Activated naive CD4-positive, alpha-beta T cell treated with anti-CD3 and anti-CD28 coated beads, Interleukin-2, amount 50 U/mL, for 72 hours (primary cell): ENCODE measurements around the gene TRPM5. TPM values are rescaled to one million over a fixed set of nuclear protein-coding genes. Genes with fewer than 3 reads are reported as not detected.

Experiments used
- ATAC-seq, 2 donors: fragments of 150-1000 bp; cut with Tn5 transposase; 2 replicates each; pipeline ENCODE4 v1.10.0; 2021; ENCODE audit warnings: mild to moderate bottlenecking in 2 of 2, moderate library complexity in 2 of 2
- DNase-seq, 2 donors: peaks; one replicate each; pipeline ENCODE4 v3.0.0; 2021 to 2022; ENCODE audit warnings: low spot score in 2 of 2
- H3K27ac Mint-ChIP-seq, 2 donors: one replicate each; pipeline ENCODE4 v1.8.0; 2022; ENCODE audit warnings: mild to moderate bottlenecking in 2 of 2, mixed read lengths in 2 of 2
- H3K36me3 Mint-ChIP-seq, 2 donors: one replicate each; pipeline ENCODE4 v1.8.0; 2022; ENCODE audit warnings: mixed read lengths in 2 of 2
- H3K9me3 Mint-ChIP-seq, 2 donors: one replicate each; pipeline ENCODE4 v1.8.0; 2022; ENCODE audit warnings: mixed read lengths in 2 of 2
- total RNA-seq, 2 donors: library from RNA; stranded (reverse); gene quantifications; one replicate each; pipeline ENCODE4 v1.2.3, GENCODE V29; 2022

Gene TRPM5
- total RNA-seq, 2 donors from 2014 or later = not detected

GRCh38 chr11:2473361-2474058 lies 29.2 kb upstream of the TRPM5 start:
- H3K27ac Mint-ChIP-seq = no peak overlapping the region
- H3K9me3 Mint-ChIP-seq = peaks cover 8 to 9% of the 10 kb centered on the region in 2 donors
- H3K36me3 Mint-ChIP-seq = peaks cover 9 to 18% of the 10 kb centered on the region in 2 donors
- ATAC-seq = no peak
- no peak for DNase-seq

GRCh38 chr11:2472428-2473186 lies 28.3 kb upstream of the TRPM5 start:
- Mint-ChIP-seq H3K27ac (no peak overlapping the region), H3K36me3 (peaks cover 0 to 9% of the 10 kb centered on the region in 2 donors), H3K9me3 (peaks cover 0 to under 1% of the 10 kb centered on the region in 2 donors)
- ATAC-seq (peak in 1 of 2 donors; percentile 59), DNase-seq (no peak)

- H3K36me3 Mint-ChIP-seq = peaks cover 0 to 2% of the 10 kb centered on the region in 2 donors
- DNase-seq (no peak), ATAC-seq (no peak)
- H3K27ac Mint-ChIP-seq = no peak overlapping the region
- no peaks in the 10 kb centered on the region for H3K9me3 Mint-ChIP-seq
Measured at GRCh38 chr11:2471804-2472096, 27.4 kb upstream of the TRPM5 start.

- H3K27ac Mint-ChIP-seq = no peak overlapping the region
- ATAC-seq = no peak
- no peak for DNase-seq
- H3K9me3 Mint-ChIP-seq = no peaks in the 10 kb centered on the region
- H3K36me3 Mint-ChIP-seq = no peaks in the 10 kb centered on the region
Measured at GRCh38 chr11:2471048-2471803, 26.9 kb upstream of the TRPM5 start.

- Mint-ChIP-seq H3K36me3 (no peaks in the 10 kb centered on the region), H3K27ac (peak overlapping the region in 1 of 2 donors; percentile 22), H3K9me3 (no peaks in the 10 kb centered on the region)
- DNase-seq (no peak), ATAC-seq (no peak)
Measured at GRCh38 chr11:2470495-2470894, 26.2 kb upstream of the TRPM5 start.

GRCh38 chr11:2468363-2469235 lies 24.3 kb upstream of the TRPM5 start:
- DNase-seq (peak in 1 of 2 donors; percentile 44), ATAC-seq (no peak)
- H3K36me3 Mint-ChIP-seq = no peaks in the 10 kb centered on the region
- no peak overlapping the region for H3K27ac Mint-ChIP-seq
- no peaks in the 10 kb centered on the region for H3K9me3 Mint-ChIP-seq

- peak overlapping the region in 1 of 2 donors; percentile 75 for H3K27ac Mint-ChIP-seq
- ATAC-seq (peak in 1 of 2 donors; percentile 14), DNase-seq (no peak)
- no peaks in the 10 kb centered on the region for H3K9me3 Mint-ChIP-seq
- H3K36me3 Mint-ChIP-seq = no peaks in the 10 kb centered on the region
Measured at GRCh38 chr11:2467695-2468055, 23.4 kb upstream of the TRPM5 start.

GRCh38 chr11:2466869-2467694 lies 22.8 kb upstream of the TRPM5 start:
- Mint-ChIP-seq H3K36me3 (no peaks in the 10 kb centered on the region), H3K27ac (peak overlapping the region in 1 of 2 donors; percentile 75)
- peak; percentile 93 to 99 for ATAC-seq

GRCh38 chr11:2466069-2466801 lies 21.9 kb upstream of the TRPM5 start:
- Mint-ChIP-seq H3K27ac (peak overlapping the region in 1 of 2 donors; percentile 75), H3K9me3 (no peaks in the 10 kb centered on the region), H3K36me3 (no peaks in the 10 kb centered on the region)
- ATAC-seq (no peak), DNase-seq (peak in 1 of 2 donors; percentile 52)

More at GRCh38 chr11:2466869-2467694, 22.8 kb upstream of the TRPM5 start:
- H3K9me3 Mint-ChIP-seq = no peaks in the 10 kb centered on the region
- peak; percentile 43 to 63 for DNase-seq

- ATAC-seq (no peak), DNase-seq (peak in 1 of 2 donors; percentile 50)
- Mint-ChIP-seq H3K36me3 (no peaks in the 10 kb centered on the region), H3K27ac (peak overlapping the region in 1 of 2 donors; percentile 75), H3K9me3 (no peaks in the 10 kb centered on the region)
Measured at GRCh38 chr11:2465202-2466068, 21.1 kb upstream of the TRPM5 start.

- ATAC-seq = no peak
- H3K9me3 Mint-ChIP-seq = no peaks in the 10 kb centered on the region
- peak in 1 of 2 donors; percentile 44 for DNase-seq
- no peaks in the 10 kb centered on the region for H3K36me3 Mint-ChIP-seq
- H3K27ac Mint-ChIP-seq = no peak overlapping the region
Measured at GRCh38 chr11:2464451-2465165, 20.3 kb upstream of the TRPM5 start.

- DNase-seq (peak in 1 of 2 donors; percentile 50), ATAC-seq (no peak)
- Mint-ChIP-seq H3K27ac (no peak overlapping the region), H3K9me3 (no peaks in the 10 kb centered on the region), H3K36me3 (no peaks in the 10 kb centered on the region)
Measured at GRCh38 chr11:2463766-2464277, 19.5 kb upstream of the TRPM5 start.

GRCh38 chr11:2462986-2463765 lies 18.9 kb upstream of the TRPM5 start:
- Mint-ChIP-seq H3K9me3 (no peaks in the 10 kb centered on the region), H3K27ac (no peak overlapping the region), H3K36me3 (no peaks in the 10 kb centered on the region)
- ATAC-seq (no peak), DNase-seq (peak in 1 of 2 donors; percentile 52)
